ENCODE measurements around the gene BAD.

DNA sequence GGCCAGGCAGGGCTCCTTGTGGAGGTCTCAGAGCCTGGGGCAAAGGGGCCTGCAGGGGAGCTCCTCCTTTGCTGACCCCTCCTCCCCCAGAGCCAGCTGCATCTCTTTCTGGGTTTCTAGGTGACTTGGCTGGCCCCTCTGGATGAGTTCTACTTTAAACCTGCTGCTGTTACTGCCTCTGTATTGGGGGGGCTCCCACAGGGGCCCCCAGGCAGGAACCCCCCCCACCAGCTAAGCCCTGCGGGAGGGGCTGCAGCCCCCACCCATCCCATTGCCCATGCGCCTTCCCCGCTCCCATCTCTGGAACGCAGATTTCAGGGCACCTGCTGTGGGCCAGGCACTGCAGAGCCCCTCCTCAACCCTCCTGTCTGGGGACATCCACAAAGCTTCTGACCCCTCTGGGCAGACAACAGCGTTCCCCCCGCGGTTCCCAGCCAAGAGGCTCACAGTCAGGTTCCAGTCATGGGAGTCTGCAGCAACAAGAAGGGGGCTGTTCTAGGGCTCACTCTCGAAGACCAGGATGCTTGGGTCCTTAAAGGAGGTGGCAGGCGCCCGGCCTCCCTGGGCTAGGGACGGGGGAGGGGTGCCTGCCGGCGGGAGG, 34.0 kb downstream of the BAD start:
- TF ChIP-seq EZH2phosphoT487 (IDR thresholded peaks at IDR 0.05; ENCODE audit: borderline replicate concordance, low read length) (no peak), EZH2 (IDR thresholded peaks at IDR 0.05; ENCODE audit: low read length, unreplicated experiment) (no peak)
- TF ChIP-seq, protein P1, sequence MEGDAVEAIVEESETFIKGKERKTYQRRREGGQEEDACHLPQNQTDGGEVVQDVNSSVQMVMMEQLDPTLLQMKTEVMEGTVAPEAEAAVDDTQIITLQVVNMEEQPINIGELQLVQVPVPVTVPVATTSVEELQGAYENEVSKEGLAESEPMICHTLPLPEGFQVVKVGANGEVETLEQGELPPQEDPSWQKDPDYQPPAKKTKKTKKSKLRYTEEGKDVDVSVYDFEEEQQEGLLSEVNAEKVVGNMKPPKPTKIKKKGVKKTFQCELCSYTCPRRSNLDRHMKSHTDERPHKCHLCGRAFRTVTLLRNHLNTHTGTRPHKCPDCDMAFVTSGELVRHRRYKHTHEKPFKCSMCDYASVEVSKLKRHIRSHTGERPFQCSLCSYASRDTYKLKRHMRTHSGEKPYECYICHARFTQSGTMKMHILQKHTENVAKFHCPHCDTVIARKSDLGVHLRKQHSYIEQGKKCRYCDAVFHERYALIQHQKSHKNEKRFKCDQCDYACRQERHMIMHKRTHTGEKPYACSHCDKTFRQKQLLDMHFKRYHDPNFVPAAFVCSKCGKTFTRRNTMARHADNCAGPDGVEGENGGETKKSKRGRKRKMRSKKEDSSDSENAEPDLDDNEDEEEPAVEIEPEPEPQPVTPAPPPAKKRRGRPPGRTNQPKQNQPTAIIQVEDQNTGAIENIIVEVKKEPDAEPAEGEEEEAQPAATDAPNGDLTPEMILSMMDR (conservative IDR thresholded peaks at IDR 0.05; ENCODE audit: low read depth, low read length), result no peak

All from PC-3 (cell line).